ENCODE measurements around the gene PTPRK.

DNA sequence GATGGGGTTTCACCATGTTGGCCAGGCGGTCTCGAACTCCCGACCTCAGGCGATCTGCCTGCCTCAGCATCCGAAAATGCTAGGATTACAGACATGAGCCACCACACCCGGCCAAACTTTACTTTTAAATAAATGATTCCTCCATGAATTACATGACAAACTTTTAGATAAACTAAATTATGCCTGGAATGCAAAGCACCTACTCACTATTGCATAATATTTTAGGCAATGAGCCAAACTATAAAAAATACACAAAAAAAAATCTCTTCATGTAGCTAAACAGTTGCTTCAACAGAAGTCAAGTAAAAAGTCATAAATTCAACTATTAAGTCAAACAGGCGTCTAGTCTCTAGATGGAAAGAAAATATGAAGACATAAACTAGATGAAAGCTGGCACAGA is 56.5 kb downstream of the PTPRK start:
- TF ChIP-seq, protein P1, sequence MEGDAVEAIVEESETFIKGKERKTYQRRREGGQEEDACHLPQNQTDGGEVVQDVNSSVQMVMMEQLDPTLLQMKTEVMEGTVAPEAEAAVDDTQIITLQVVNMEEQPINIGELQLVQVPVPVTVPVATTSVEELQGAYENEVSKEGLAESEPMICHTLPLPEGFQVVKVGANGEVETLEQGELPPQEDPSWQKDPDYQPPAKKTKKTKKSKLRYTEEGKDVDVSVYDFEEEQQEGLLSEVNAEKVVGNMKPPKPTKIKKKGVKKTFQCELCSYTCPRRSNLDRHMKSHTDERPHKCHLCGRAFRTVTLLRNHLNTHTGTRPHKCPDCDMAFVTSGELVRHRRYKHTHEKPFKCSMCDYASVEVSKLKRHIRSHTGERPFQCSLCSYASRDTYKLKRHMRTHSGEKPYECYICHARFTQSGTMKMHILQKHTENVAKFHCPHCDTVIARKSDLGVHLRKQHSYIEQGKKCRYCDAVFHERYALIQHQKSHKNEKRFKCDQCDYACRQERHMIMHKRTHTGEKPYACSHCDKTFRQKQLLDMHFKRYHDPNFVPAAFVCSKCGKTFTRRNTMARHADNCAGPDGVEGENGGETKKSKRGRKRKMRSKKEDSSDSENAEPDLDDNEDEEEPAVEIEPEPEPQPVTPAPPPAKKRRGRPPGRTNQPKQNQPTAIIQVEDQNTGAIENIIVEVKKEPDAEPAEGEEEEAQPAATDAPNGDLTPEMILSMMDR (IDR thresholded peaks at IDR 0.05): no peak
- no peak for TF ChIP-seq POLR2A (IDR thresholded peaks at IDR 0.05)

All from lower leg skin (tissue), 3 donors.